ENCODE measurements around the gene KRTAP3-3. TPM values are rescaled to one million over a fixed set of nuclear protein-coding genes. Genes with fewer than 3 reads are reported as not detected.
"Not testable (repeated sequence)": the region's sequence is repeated elsewhere in the genome, so short reads cannot be mapped to it uniquely, and the experiment has no call there.

The KRTAP3-3 gene
- not detected in 2 replicates for total RNA-seq (ENCODE audit: low replicate concordance)
- long read RNA-seq, result 0 reads

DNA sequence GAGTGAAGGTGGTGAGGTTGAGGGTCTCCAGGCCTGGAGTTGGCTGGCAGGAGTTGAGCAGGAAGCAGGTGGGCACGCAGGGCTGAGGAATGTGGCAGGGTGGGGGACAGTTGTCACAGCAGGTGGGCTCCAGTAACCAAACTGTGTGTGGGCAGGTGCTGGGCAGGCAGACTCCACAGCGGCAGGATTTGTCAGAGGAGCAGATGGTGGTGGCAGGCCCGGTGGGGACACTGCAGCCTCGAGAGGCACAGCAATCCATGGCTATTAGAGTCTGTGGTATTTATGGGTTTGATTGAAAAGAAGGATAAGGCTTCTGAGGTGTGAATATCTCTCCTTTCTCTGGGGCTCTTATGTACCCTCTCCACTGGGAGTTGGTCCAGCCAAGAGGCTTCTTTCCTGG is at the start of gene KRTAP3-3:
KRTAP3-3 (minus strand) TSS at position 326 of the 400 bp plus-strand sequence; CDS start at position 259, 67 bp downstream.
- no peaks in the 10 kb centered on the region for H3K4me1 Mint-ChIP-seq (ENCODE audit: unreplicated experiment)
- no peak for DNase-seq (ENCODE audit: extremely low spot score, unreplicated experiment)
- no peaks in the 10 kb centered on the region for H3K27me3 Mint-ChIP-seq
- TF ChIP-seq, protein P1, sequence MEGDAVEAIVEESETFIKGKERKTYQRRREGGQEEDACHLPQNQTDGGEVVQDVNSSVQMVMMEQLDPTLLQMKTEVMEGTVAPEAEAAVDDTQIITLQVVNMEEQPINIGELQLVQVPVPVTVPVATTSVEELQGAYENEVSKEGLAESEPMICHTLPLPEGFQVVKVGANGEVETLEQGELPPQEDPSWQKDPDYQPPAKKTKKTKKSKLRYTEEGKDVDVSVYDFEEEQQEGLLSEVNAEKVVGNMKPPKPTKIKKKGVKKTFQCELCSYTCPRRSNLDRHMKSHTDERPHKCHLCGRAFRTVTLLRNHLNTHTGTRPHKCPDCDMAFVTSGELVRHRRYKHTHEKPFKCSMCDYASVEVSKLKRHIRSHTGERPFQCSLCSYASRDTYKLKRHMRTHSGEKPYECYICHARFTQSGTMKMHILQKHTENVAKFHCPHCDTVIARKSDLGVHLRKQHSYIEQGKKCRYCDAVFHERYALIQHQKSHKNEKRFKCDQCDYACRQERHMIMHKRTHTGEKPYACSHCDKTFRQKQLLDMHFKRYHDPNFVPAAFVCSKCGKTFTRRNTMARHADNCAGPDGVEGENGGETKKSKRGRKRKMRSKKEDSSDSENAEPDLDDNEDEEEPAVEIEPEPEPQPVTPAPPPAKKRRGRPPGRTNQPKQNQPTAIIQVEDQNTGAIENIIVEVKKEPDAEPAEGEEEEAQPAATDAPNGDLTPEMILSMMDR (conservative IDR thresholded peaks at IDR 0.05), result no peak
- no peaks in the 10 kb centered on the region for H3K36me3 Mint-ChIP-seq
- H3K4me3 Mint-ChIP-seq, result no peak within 1 kb of the TSS
- no peak within 1 kb of the TSS for H3K27ac Mint-ChIP-seq
- no peaks in the 10 kb centered on the region for H3K9me3 Mint-ChIP-seq

DNA sequence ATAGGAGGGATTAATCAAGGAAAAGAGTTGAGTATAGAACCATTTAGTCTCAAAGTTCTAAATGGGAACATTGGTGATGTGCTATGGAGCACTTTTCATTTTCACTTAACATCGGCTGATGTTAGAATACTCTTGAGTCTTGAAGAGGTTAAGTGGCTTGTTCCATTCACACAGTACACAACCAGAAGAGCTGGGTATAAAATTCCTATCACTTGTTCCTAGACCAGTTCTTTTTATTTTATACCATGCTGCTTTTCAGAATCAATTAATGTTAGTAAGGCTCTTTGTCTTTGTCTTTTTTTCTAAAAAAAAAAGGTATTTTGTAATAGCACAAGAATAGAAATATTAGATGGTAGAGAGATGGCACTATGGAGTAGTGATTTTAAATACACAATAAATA is 49.0 kb upstream of the KRTAP3-3 start:
- DNase-seq (ENCODE audit: extremely low spot score, unreplicated experiment), result no peak
- peaks cover 5% of the 10 kb centered on the region for H3K9me3 Mint-ChIP-seq
- no peaks in the 10 kb centered on the region for H3K27me3 Mint-ChIP-seq
- H3K4me1 Mint-ChIP-seq (ENCODE audit: unreplicated experiment), result no peaks in the 10 kb centered on the region
- TF ChIP-seq, protein P1 (conservative IDR thresholded peaks at IDR 0.05), result no peak
- no peaks in the 10 kb centered on the region for H3K36me3 Mint-ChIP-seq
- H3K27ac Mint-ChIP-seq, result no peak overlapping the region
- no peak overlapping the region for H3K4me3 Mint-ChIP-seq

DNA sequence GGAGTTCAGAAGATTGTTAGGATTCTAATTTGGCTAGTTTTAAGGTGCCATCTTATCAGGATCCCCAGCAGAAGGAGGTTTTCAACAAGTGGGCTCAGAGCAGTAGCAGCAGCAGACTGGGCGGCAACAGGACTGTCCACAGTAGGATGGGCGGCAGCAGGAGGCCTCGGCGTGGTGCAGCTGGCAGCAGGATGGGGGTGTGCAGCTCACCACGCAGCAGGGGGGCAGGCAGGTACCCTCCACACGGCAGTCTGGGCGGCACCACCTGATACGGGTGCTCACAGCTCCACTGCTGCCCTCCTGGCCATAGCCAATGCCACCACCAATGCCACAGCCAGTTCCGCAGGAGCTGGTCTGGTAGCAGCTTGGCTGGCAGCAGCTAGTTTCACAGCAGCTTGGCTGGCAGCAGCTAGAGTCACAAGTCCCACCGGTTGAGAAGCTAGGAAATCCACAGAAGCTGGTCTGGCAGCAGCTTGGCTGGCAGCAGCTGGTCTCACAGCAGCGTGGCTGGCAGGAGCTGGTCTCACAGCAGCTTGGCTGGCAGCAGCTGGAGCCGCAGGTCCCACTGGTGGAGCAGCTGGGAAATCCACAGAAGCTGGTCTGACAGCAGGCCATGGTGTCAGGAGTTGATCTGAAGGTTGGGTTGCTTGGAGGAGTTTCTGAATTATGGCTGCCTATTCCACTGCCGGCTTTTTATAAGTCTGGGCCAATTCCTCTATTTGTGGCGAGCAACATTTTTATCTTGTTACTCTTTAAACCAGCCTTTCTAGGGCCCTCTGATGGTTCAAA is 47.0 kb upstream of the KRTAP3-3 start, which contains the start of gene KRTAP1-1:
KRTAP1-1 (minus strand) TSS at position 668 of the 789 bp plus-strand sequence; CDS start at position 615, 53 bp downstream.
- not testable (repeated sequence) for H3K4me1 Mint-ChIP-seq (ENCODE audit: unreplicated experiment); H3K27ac Mint-ChIP-seq; H3K27me3 Mint-ChIP-seq; DNase-seq (ENCODE audit: extremely low spot score, unreplicated experiment); H3K36me3 Mint-ChIP-seq; H3K9me3 Mint-ChIP-seq; H3K4me3 Mint-ChIP-seq

DNA sequence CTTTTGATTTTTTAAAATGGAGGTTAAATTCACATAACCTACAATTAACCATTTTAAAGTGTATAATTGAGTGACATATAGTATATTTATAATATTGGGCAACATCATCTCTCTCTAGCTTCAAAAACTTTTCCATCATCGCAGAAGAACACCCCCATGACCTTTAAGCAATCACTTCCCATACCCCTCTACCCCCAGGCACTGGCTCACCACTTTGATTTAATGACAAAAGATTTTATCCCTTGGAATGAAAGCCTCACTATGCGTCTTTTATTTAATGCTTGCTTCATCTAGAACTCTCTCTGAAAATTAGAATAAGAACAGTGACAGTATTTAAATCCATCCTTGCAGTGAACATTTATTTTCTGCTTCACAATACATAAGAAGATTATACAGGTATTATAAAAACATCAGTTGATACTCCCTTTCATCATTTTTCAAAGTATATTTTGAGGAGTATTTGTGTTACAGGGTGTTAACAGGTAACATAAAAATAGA is 43.9 kb upstream of the KRTAP3-3 start:
- Mint-ChIP-seq H3K36me3 (no peaks in the 10 kb centered on the region), H3K4me1 (ENCODE audit: unreplicated experiment) (no peaks in the 10 kb centered on the region), H3K4me3 (no peak overlapping the region), H3K27me3 (no peaks in the 10 kb centered on the region), H3K9me3 (no peaks in the 10 kb centered on the region), H3K27ac (no peak overlapping the region)
- DNase-seq (ENCODE audit: extremely low spot score, unreplicated experiment), result no peak
- TF ChIP-seq, protein P1 (conservative IDR thresholded peaks at IDR 0.05), result no peak

DNA sequence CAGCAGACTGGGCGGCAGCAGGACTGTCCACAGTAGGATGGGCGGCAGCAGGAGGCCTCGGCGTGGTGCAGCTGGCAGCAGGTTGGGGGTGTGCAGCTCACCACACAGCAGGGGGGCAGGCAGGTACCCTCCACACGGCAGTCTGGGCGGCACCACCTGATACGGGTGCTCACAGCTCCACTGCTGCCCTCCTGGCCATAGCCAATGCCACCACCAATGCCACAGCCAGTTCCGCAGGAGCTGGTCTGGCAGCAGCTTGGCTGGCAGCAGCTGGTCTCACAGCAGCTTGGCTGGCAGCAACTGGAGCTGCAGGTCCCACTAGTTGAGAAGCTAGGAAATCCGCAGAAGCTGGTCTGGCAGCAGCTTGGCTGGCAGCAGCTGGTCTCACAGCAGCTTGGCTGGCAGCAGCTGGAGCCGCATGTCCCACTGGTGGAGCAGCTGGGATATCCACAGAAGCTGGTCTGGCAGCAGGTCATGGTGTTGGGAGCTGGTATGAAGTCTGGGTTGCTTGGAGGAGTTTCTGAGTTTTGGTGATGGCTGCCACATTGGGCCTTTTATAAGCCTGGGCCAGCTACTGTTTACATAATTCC is 40.5 kb upstream of the KRTAP3-3 start, which contains the start of gene KRTAP1-3:
KRTAP1-3 (minus strand) TSS at position 529 of the 590 bp plus-strand sequence; CDS start at position 476, 53 bp downstream.
- not testable (repeated sequence) for H3K27ac Mint-ChIP-seq; DNase-seq (ENCODE audit: extremely low spot score, unreplicated experiment); H3K4me1 Mint-ChIP-seq (ENCODE audit: unreplicated experiment)

DNA sequence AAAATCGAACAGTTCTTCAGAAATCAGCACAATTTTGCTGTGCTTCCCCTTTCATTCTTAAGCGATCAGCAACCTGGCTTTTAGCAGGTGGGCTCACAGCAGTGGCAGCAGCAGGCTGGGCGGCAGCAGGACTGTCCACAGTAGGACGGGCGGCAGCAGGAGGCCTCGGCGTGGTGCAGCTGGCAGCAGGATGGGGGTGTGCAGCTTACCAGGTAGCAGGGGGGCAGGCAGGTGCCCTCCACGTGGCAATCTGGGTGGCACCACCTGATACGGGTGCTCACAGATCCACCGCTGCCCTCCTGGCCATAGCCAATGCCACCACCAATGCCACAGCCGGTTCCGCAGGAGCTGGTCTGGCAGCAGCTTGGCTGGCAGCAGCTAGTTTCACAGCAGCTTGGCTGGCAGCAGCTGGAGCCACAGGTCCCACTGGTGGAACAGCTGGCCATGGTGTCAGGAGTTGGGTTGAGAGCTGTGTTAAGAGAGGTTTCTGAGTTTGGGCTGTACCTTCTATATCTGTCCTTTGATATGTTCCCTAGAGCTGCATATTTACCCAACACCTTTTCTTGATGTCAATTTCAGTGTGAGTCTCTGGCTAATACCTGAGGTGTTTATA is 35.8 kb upstream of the KRTAP3-3 start, which contains the start of gene KRTAP1-4:
KRTAP1-4 (minus strand) TSS at position 563 of the 613 bp plus-strand sequence; CDS start at position 446, 117 bp downstream.
- no peaks in the 10 kb centered on the region for H3K9me3 Mint-ChIP-seq
- TF ChIP-seq, protein P1 (conservative IDR thresholded peaks at IDR 0.05), result no peak

More for the DNA sequence above, 40.5 kb upstream of the KRTAP3-3 start, which contains the start of gene KRTAP1-3:
- not testable (repeated sequence) for H3K36me3 Mint-ChIP-seq, H3K9me3 Mint-ChIP-seq, H3K4me3 Mint-ChIP-seq, H3K27me3 Mint-ChIP-seq

More for the DNA sequence above, 35.8 kb upstream of the KRTAP3-3 start, which contains the start of gene KRTAP1-4:
- Mint-ChIP-seq H3K36me3 (no peaks in the 10 kb centered on the region), H3K4me3 (no peak within 1 kb of the TSS), H3K27me3 (no peaks in the 10 kb centered on the region), H3K4me1 (ENCODE audit: unreplicated experiment) (no peaks in the 10 kb centered on the region), H3K27ac (no peak within 1 kb of the TSS)
- DNase-seq (ENCODE audit: extremely low spot score, unreplicated experiment), result no peak

Data from type B pancreatic cell (in vitro differentiated cells).